ENCODE measurements around the gene SPECC1. TPM values are rescaled to one million over a fixed set of nuclear protein-coding genes. Genes with fewer than 3 reads are reported as not detected.
A peak's percentile ranks its signal among the peaks of the same experiment; 100 is the strongest.

The SPECC1 gene
- total and polyA plus RNA-seq, 2 experiments from 2014 or later, result 1.3 to 1.5 TPM

GRCh38 chr17:20091174-20092029 is 82.2 kb downstream of the SPECC1 start:
- no peak overlapping the region for H3K27ac ChIP-seq
- 61 to 65% methylated on average over 19 of the region's 19 CpGs for WGBS, 2 experiments (ENCODE audit: low coverage in 1 of 2, low lambda C conversion rate in 2 of 2, missing lambda C conversion rate in 2 of 2)

GRCh38 chr17:20092261-20092867 is 83.2 kb downstream of the SPECC1 start:
- Histone ChIP-seq H3K4me1 (ENCODE audit: insufficient read depth) (no peaks in the 10 kb centered on the region), H3K9me3 (ENCODE audit: low read depth) (no peaks in the 10 kb centered on the region), H3K9ac (no peak overlapping the region), H3K4me3 (no peak overlapping the region), H2AFZ (no peak overlapping the region), H3K27ac (no peak overlapping the region), H3F3A (ENCODE audit: insufficient read depth) (no peaks in the 10 kb centered on the region), H3K36me3 (ENCODE audit: low read depth) (no peaks in the 10 kb centered on the region), H3K79me2 (ENCODE audit: insufficient read depth) (no peaks in the 10 kb centered on the region), H3K9me2 (ENCODE audit: insufficient read depth) (no peaks in the 10 kb centered on the region), H4K20me1 (ENCODE audit: insufficient read depth) (no peaks in the 10 kb centered on the region), H3K4me2 (ENCODE audit: unreplicated experiment) (no peak overlapping the region), H3K27me3 (replicated peaks; ENCODE audit: insufficient read depth) (peaks cover 27% of the 10 kb centered on the region)
- no peak for DNase-seq
- in situ Hi-C loops (cut with MboI), result loop anchor here (25.0 kb wide), 1 partner anchor 95 kb away; no protein-coding TSS in a partner anchor
- WGBS, 2 experiments (ENCODE audit: low coverage in 1 of 2, low lambda C conversion rate in 2 of 2, missing lambda C conversion rate in 2 of 2), result 71 to 74% methylated on average over 6 of the region's 6 CpGs
- TF ChIP-seq EZH2phosphoT487 (IDR thresholded peaks at IDR 0.05; ENCODE audit: insufficient read depth, low read depth), result no peak
- no peak for TF ChIP-seq EZH2 (IDR thresholded peaks at IDR 0.05; ENCODE audit: insufficient read depth, poor library complexity, severe bottlenecking)

More at GRCh38 chr17:20091174-20092029, 82.2 kb downstream of the SPECC1 start:
- no peak overlapping the region for H3K9ac ChIP-seq
- H3K4me1 ChIP-seq (ENCODE audit: insufficient read depth), result no peaks in the 10 kb centered on the region
- no peaks in the 10 kb centered on the region for H3K36me3 ChIP-seq (ENCODE audit: low read depth)
- H3K79me2 ChIP-seq (ENCODE audit: insufficient read depth), result no peaks in the 10 kb centered on the region
- H3F3A ChIP-seq (ENCODE audit: insufficient read depth), result no peaks in the 10 kb centered on the region
- H3K4me2 ChIP-seq (ENCODE audit: unreplicated experiment), result no peak overlapping the region
- no peaks in the 10 kb centered on the region for H3K9me2 ChIP-seq (ENCODE audit: insufficient read depth)
- H3K9me3 ChIP-seq (ENCODE audit: low read depth), result no peaks in the 10 kb centered on the region
- no peak overlapping the region for H2AFZ ChIP-seq
- no peak overlapping the region for H3K4me3 ChIP-seq
- in situ Hi-C loops (cut with MboI), result loop anchor here (25.0 kb wide), 1 partner anchor 96 kb away; no protein-coding TSS in a partner anchor
- TF ChIP-seq EZH2phosphoT487 (IDR thresholded peaks at IDR 0.05; ENCODE audit: insufficient read depth, low read depth), result no peak
- no peak for TF ChIP-seq EZH2 (IDR thresholded peaks at IDR 0.05; ENCODE audit: insufficient read depth, poor library complexity, severe bottlenecking)
- H3K27me3 ChIP-seq (replicated peaks; ENCODE audit: insufficient read depth), result peaks cover 27% of the 10 kb centered on the region
- DNase-seq, result no peak
- H4K20me1 ChIP-seq (ENCODE audit: insufficient read depth), result no peaks in the 10 kb centered on the region

DNA sequence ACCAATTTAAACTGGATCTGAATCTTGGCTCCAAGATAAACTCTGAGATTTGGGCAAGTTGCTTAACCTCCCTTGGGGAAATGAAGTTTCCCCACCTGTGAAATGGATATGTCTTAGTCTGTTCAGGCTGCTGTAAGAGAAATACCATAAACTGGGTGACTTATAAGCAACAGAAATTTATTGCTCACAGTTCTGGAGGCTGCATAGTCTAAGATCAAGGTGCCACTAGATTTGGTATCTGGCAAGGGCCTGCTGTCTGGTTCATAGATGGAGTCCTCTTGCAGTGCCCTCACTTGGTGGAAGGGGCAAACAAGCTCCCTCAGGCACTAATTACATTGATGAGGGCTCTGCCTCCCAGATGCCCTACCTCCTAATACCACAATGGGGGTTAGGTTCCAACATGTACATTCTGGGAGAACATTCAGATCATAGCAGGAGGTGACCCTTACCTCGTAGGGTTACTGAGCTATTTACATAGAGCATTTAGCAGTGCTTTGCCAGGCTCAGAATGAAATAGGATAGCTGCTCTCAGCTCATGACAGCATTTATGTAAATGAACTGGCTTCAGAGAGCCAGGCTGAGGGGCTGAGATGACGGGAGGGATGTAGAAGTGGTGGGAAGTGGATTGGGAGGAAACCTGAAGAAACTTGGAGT is 83.9 kb downstream of the SPECC1 start:
- Histone ChIP-seq H3F3A (ENCODE audit: insufficient read depth) (no peaks in the 10 kb centered on the region), H3K9me2 (ENCODE audit: insufficient read depth) (no peaks in the 10 kb centered on the region), H3K9me3 (ENCODE audit: low read depth) (no peaks in the 10 kb centered on the region), H3K27ac (no peak overlapping the region), H3K9ac (no peak overlapping the region), H3K4me2 (ENCODE audit: unreplicated experiment) (no peak overlapping the region), H3K4me1 (ENCODE audit: insufficient read depth) (no peaks in the 10 kb centered on the region), H3K79me2 (ENCODE audit: insufficient read depth) (no peaks in the 10 kb centered on the region), H4K20me1 (ENCODE audit: insufficient read depth) (no peaks in the 10 kb centered on the region), H3K27me3 (replicated peaks; ENCODE audit: insufficient read depth) (peaks cover 27% of the 10 kb centered on the region), H3K36me3 (ENCODE audit: low read depth) (no peaks in the 10 kb centered on the region), H2AFZ (no peak overlapping the region), H3K4me3 (no peak overlapping the region)
- whole genome bisulfite sequencing, 2 experiments (ENCODE audit: low coverage in 1 of 2, low lambda C conversion rate in 2 of 2, missing lambda C conversion rate in 2 of 2), result 51% methylated on average over 2 of the region's 2 CpGs
- DNase-seq, result no peak
- in situ Hi-C loops (cut with MboI), result loop anchor here (25.0 kb wide), 1 partner anchor 94 kb away; no protein-coding TSS in a partner anchor
- no peak for TF ChIP-seq EZH2phosphoT487 (IDR thresholded peaks at IDR 0.05; ENCODE audit: insufficient read depth, low read depth)
- no peak for TF ChIP-seq EZH2 (IDR thresholded peaks at IDR 0.05; ENCODE audit: insufficient read depth, poor library complexity, severe bottlenecking)

GRCh38 chr17:20094777-20095176 is 85.6 kb downstream of the SPECC1 start:
- Histone ChIP-seq H3K4me3 (peak overlapping the region; percentile 23; the same call in 1 of the 2 replicates), H3K27ac (no peak overlapping the region), H3K27me3 (replicated peaks; ENCODE audit: insufficient read depth) (peaks cover 27% of the 10 kb centered on the region), H3K4me2 (ENCODE audit: unreplicated experiment) (peak overlapping the region; percentile 45), H3K79me2 (ENCODE audit: insufficient read depth) (no peaks in the 10 kb centered on the region), H2AFZ (peak overlapping the region; percentile 53; the same call in 1 of the 2 replicates), H3K9ac (no peak overlapping the region), H3F3A (ENCODE audit: insufficient read depth) (no peaks in the 10 kb centered on the region), H3K9me2 (ENCODE audit: insufficient read depth) (no peaks in the 10 kb centered on the region), H3K4me1 (ENCODE audit: insufficient read depth) (no peaks in the 10 kb centered on the region), H3K36me3 (ENCODE audit: low read depth) (no peaks in the 10 kb centered on the region), H3K9me3 (ENCODE audit: low read depth) (no peaks in the 10 kb centered on the region), H4K20me1 (ENCODE audit: insufficient read depth) (no peaks in the 10 kb centered on the region)
- no peak for DNase-seq
- in situ Hi-C loops (cut with MboI), result loop anchor here (25.0 kb wide), 1 partner anchor 93 kb away; no protein-coding TSS in a partner anchor
- TF ChIP-seq EZH2phosphoT487 (IDR thresholded peaks at IDR 0.05; ENCODE audit: insufficient read depth, low read depth) (no peak), EZH2 (IDR thresholded peaks at IDR 0.05; ENCODE audit: insufficient read depth, poor library complexity, severe bottlenecking) (no peak)
- WGBS, 2 experiments (ENCODE audit: low coverage in 1 of 2, low lambda C conversion rate in 2 of 2, missing lambda C conversion rate in 2 of 2), result 30 to 48% methylated on average over 1 of the region's 1 CpG

All from GM23248 (cell line).